ENCODE results near the gene ADORA2B.
A peak's percentile ranks its signal among the peaks of the same experiment; 100 is the strongest.

ADORA2B gene

GRCh38 chr17:15952916-15953790 is 8.2 kb downstream of the ADORA2B start:
- no peak for TF ChIP-seq ZNF8 (CRISPR knock-in tag; IDR thresholded peaks at IDR 0.05)
- TF ChIP-seq TCF4 (CRISPR knock-in tag; IDR thresholded peaks at IDR 0.05; ENCODE audit: borderline replicate concordance) = no peak
- no peak for TF ChIP-seq ZFP3 (CRISPR knock-in tag; IDR thresholded peaks at IDR 0.05)
- ATAC-seq = no peak

- peak; percentile 76 for ATAC-seq
Observed at GRCh38 chr17:15954222-15954621, 9.3 kb downstream of the ADORA2B start.

GRCh38 chr17:15955793-15956541 is 11.0 kb downstream of the ADORA2B start:
- no peak for ATAC-seq
- TF ChIP-seq OSR1 (CRISPR knock-in tag; IDR thresholded peaks at IDR 0.05) (no peak), RARB (CRISPR knock-in tag; IDR thresholded peaks at IDR 0.05) (no peak), ZNF8 (CRISPR knock-in tag; IDR thresholded peaks at IDR 0.05) (no peak), ZNF565 (CRISPR knock-in tag; conservative IDR thresholded peaks at IDR 0.05; ENCODE audit: low read depth) (no peak), ZNF70 (CRISPR knock-in tag; IDR thresholded peaks at IDR 0.05) (no peak), ZFP30 (CRISPR knock-in tag; IDR thresholded peaks at IDR 0.05) (no peak), TSHZ2 (CRISPR knock-in tag; IDR thresholded peaks at IDR 0.05) (no peak), TCF4 (CRISPR knock-in tag; IDR thresholded peaks at IDR 0.05; ENCODE audit: borderline replicate concordance) (no peak), TOX (CRISPR knock-in tag; IDR thresholded peaks at IDR 0.05; ENCODE audit: borderline replicate concordance) (no peak), CREB5 (CRISPR knock-in tag; IDR thresholded peaks at IDR 0.05; ENCODE audit: low read depth) (no peak), POU6F1 (CRISPR knock-in tag; IDR thresholded peaks at IDR 0.05; ENCODE audit: borderline replicate concordance, low read depth) (no peak), ZFP3 (CRISPR knock-in tag; IDR thresholded peaks at IDR 0.05) (no peak), CSDC2 (CRISPR knock-in tag; IDR thresholded peaks at IDR 0.05) (no peak), SNAI2 (CRISPR knock-in tag; IDR thresholded peaks at IDR 0.05) (no peak), PPARA (CRISPR knock-in tag; IDR thresholded peaks at IDR 0.05; ENCODE audit: borderline replicate concordance) (no peak), ISL1 (CRISPR knock-in tag; IDR thresholded peaks at IDR 0.05) (no peak), GLIS3 (CRISPR knock-in tag; IDR thresholded peaks at IDR 0.05) (no peak)

More at GRCh38 chr17:15954222-15954621, 9.3 kb downstream of the ADORA2B start:
- TF ChIP-seq ISL1 (CRISPR knock-in tag; IDR thresholded peaks at IDR 0.05) = 0 out of 2 replicates have a peak, but pooled peaks have one; percentile 12
- TF ChIP-seq ARNTL (CRISPR knock-in tag; IDR thresholded peaks at IDR 0.05; ENCODE audit: borderline replicate concordance, low read depth) = no peak
- TF ChIP-seq ZFP30 (CRISPR knock-in tag; IDR thresholded peaks at IDR 0.05) = no peak
- no peak for TF ChIP-seq OSR1 (CRISPR knock-in tag; IDR thresholded peaks at IDR 0.05)
- no peak for TF ChIP-seq ZC3H10 (CRISPR knock-in tag; IDR thresholded peaks at IDR 0.05)

- TF ChIP-seq PATZ1 (CRISPR knock-in tag; IDR thresholded peaks at IDR 0.05; ENCODE audit: borderline replicate concordance) (no peak), ZNF70 (CRISPR knock-in tag; IDR thresholded peaks at IDR 0.05) (no peak), GLIS3 (CRISPR knock-in tag; IDR thresholded peaks at IDR 0.05) (no peak), CREB5 (CRISPR knock-in tag; IDR thresholded peaks at IDR 0.05; ENCODE audit: low read depth) (no peak), ZC3H10 (CRISPR knock-in tag; IDR thresholded peaks at IDR 0.05) (no peak), CSRNP3 (CRISPR knock-in tag; IDR thresholded peaks at IDR 0.05) (no peak), ZFP30 (CRISPR knock-in tag; IDR thresholded peaks at IDR 0.05) (no peak), ISL1 (CRISPR knock-in tag; IDR thresholded peaks at IDR 0.05) (no peak), ZNF8 (CRISPR knock-in tag; IDR thresholded peaks at IDR 0.05) (no peak), OSR1 (CRISPR knock-in tag; IDR thresholded peaks at IDR 0.05) (no peak)
- no peak for ATAC-seq
Observed at GRCh38 chr17:15957206-15957605, 12.3 kb downstream of the ADORA2B start.
